GM12878 (cell line): ENCODE data around the gene SUCNR1. TPM values are rescaled to one million over a fixed set of nuclear protein-coding genes. Genes with fewer than 3 reads are reported as not detected.

Experiments
- ATAC-seq: fragments of 200-7000 bp; cut with Tn5 transposase; 3 replicates; pipeline ENCODE4 v1.9.1; 2020; ENCODE audit warnings: mild to moderate bottlenecking, moderate library complexity
- BruUV-seq: library from RNA; stranded (reverse); fragments of 400-500 nt; replicated peaks from 2 replicates; lab custom pipeline; 2021; lab: Mats Ljungman, UMichigan
- CTCF ChIA-PET: fragments of 300-600 bp; sonication (Branson Sonifier 250); formaldehyde crosslinking; extraction: SDS; loops from one replicate; lab custom pipeline; 2021; ENCODE audit warnings: inconsistent platforms; lab: Yijun Ruan, JAX
- POLR2A ChIA-PET: fragments of 350-600 bp; formaldehyde crosslinking; extraction: SDS; loops from one replicate; lab custom pipeline; 2021; ENCODE audit warnings: inconsistent platforms; lab: Charles Lee
- RAD21 ChIA-PET: fragments of 300-600 bp; sonication (Branson Sonifier 250); formaldehyde crosslinking; loops from one replicate; lab custom pipeline; 2023; ENCODE audit warnings: antibody characterized with exemption; ENCODE audit not compliant: unreplicated experiment; lab: Charles Lee
- SMC1A ChIA-PET: fragments of 300-600 bp; sonication (Branson Sonifier 250); formaldehyde crosslinking; loops from one replicate; lab custom pipeline; 2023; ENCODE audit not compliant: unreplicated experiment, uncharacterized antibody; lab: Charles Lee
- DNase-seq: peaks from one replicate; pipeline ENCODE4 v3.0.0-alpha.2; 2011; ENCODE audit warnings: low read depth, low spot score
- FAIRE-seq: peaks from 3 replicates; lab custom pipeline; 2011; peaks lifted over from hg19 to GRCh38; lab: Jason Lieb, UNC
- H2AFZ ChIP-seq: 2 replicates; pipeline ENCODE4 v1.6.0; 2011; ENCODE audit warnings: low read depth, low read length, control low read depth; ENCODE audit not compliant: control insufficient read depth
- H3K27ac ChIP-seq: 2 replicates; pipeline ENCODE4 v1.5.1; 2011; ENCODE audit warnings: control low read depth; ENCODE audit not compliant: control insufficient read depth, insufficient read depth
- H3K27me3 ChIP-seq, 2 experiments: replicated peaks in 1 of 2; 2 replicates each; pipeline versions ENCODE4 v1.6.0 to v1.6.1; 2011; ENCODE audit warnings: low read length in 1 of 2; ENCODE audit not compliant: control insufficient read depth in 2 of 2, insufficient read depth in 2 of 2
- H3K36me3 ChIP-seq, 2 experiments: 2 replicates each; pipeline ENCODE4 v1.5.1; 2011; ENCODE audit warnings: low read length in 1 of 2; ENCODE audit not compliant: control insufficient read depth in 2 of 2, insufficient read depth in 2 of 2
- H3K4me1 ChIP-seq: 2 replicates; pipeline ENCODE4 v1.6.1; 2011; ENCODE audit warnings: mild to moderate bottlenecking, low read length, moderate library complexity, mixed read lengths; ENCODE audit not compliant: control insufficient read depth, insufficient read depth
- H3K4me2 ChIP-seq: 2 replicates; pipeline ENCODE4 v1.6.0; 2011; ENCODE audit warnings: control low read depth; ENCODE audit not compliant: control insufficient read depth, insufficient read depth
- H3K4me3 ChIP-seq: fragments of 200-600 bp; sonication (generic); 2 replicates; pipeline ENCODE4 v1.5.1; 2016
- H3K79me2 ChIP-seq: 2 replicates; pipeline ENCODE4 v1.6.0; 2011; ENCODE audit warnings: low read length; ENCODE audit not compliant: control insufficient read depth, insufficient read depth
- H3K9ac ChIP-seq: 2 replicates; pipeline ENCODE4 v1.8.0; 2011; ENCODE audit warnings: low read length, control low read depth, mixed read lengths; ENCODE audit not compliant: control insufficient read depth, insufficient read depth
- H3K9me3 ChIP-seq: replicated peaks from 3 replicates; pipeline ENCODE4 v1.5.1; 2011; ENCODE audit warnings: mild to moderate bottlenecking, low read length; ENCODE audit not compliant: control insufficient read depth, insufficient read depth
- H4K20me1 ChIP-seq: 2 replicates; pipeline ENCODE4 v1.6.0; 2011; ENCODE audit not compliant: control insufficient read depth, insufficient read depth
- CREM ChIP-seq: IDR thresholded peaks from 2 replicates; pipeline ENCODE4 v1.6.1; 2014; ENCODE audit warnings: antibody characterized with exemption, low read depth
- EZH2 ChIP-seq: IDR thresholded peaks from 2 replicates; pipeline ENCODE4 v1.6.1; 2012; ENCODE audit warnings: low read depth, mild to moderate bottlenecking, control low read depth, inconsistent platforms, low read length, borderline replicate concordance; ENCODE audit not compliant: control insufficient read depth
- IKZF2 ChIP-seq, 2 experiments: fragments of 450-650 bp; IDR thresholded peaks; 2 replicates each; pipeline ENCODE4 v1.6.1; 2017; ENCODE audit warnings: mild to moderate bottlenecking in 2 of 2, moderate library complexity in 2 of 2
- KLF5 ChIP-seq: fragments of 450-650 bp; IDR thresholded peaks from 2 replicates; pipeline ENCODE4 v1.6.1; 2014; ENCODE audit warnings: mild to moderate bottlenecking; ENCODE audit not compliant: partially characterized antibody
- MEF2B ChIP-seq: fragments of 450-650 bp; IDR thresholded peaks from 2 replicates; pipeline ENCODE4 v1.6.1; 2018; ENCODE audit warnings: mild to moderate bottlenecking, moderate library complexity; ENCODE audit not compliant: partially characterized antibody, poor library complexity, severe bottlenecking
- NFXL1 ChIP-seq: fragments of 450-650 bp; IDR thresholded peaks from 2 replicates; pipeline ENCODE4 v1.6.1; 2017; ENCODE audit warnings: antibody characterized with exemption, mild to moderate bottlenecking, borderline replicate concordance
- NKRF ChIP-seq: fragments of 450-650 bp; conservative IDR thresholded peaks from 2 replicates; pipeline ENCODE4 v1.6.1; 2017; ENCODE audit warnings: mild to moderate bottlenecking, moderate library complexity
- POLR2AphosphoS5 ChIP-seq: IDR thresholded peaks from 2 replicates; pipeline ENCODE4 v1.6.1; 2011; ENCODE audit warnings: mild to moderate bottlenecking, low read length, inconsistent platforms
- REST ChIP-seq: IDR thresholded peaks from 2 replicates; pipeline ENCODE4 v1.6.1; 2012; ENCODE audit warnings: mild to moderate bottlenecking, low read depth, low read length
- SP1 ChIP-seq: IDR thresholded peaks from one replicate; pipeline ENCODE4 v1.6.1; 2011; ENCODE audit warnings: low read depth, low read length
- TCF12 ChIP-seq: IDR thresholded peaks from 2 replicates; pipeline ENCODE4 v1.6.1; 2011; ENCODE audit warnings: low read depth, mild to moderate bottlenecking, low read length
- YY1 ChIP-seq: IDR thresholded peaks from 2 replicates; pipeline ENCODE4 v1.6.1; 2011; ENCODE audit warnings: low read depth, mild to moderate bottlenecking, low read length
- WGBS: methylation state at CpG from one replicate; pipeline ENCODE4 v1.1.6; 2016; ENCODE audit warnings: low lambda C conversion rate; ENCODE audit not compliant: insufficient replicate concordance, insufficient coverage; ENCODE audit errors: missing lambda C conversion rate; 5-methylcytosine and 5-hydroxymethylcytosine counted together
- in situ Hi-C: fragments of 300-500 bp; cut with MboI; formaldehyde crosslinking; loops from 9 replicates; pipeline ENCODE4 v1.14.3; 2018; ENCODE audit warnings: mixed read lengths
- intact Hi-C: fragments of 100-400 bp; cut with micrococcal nuclease; formaldehyde crosslinking; loops from one replicate; pipeline ENCODE4 v1.14.2; 2022; ENCODE audit not compliant: unreplicated experiment
- polyA plus RNA-seq, 11 experiments: library from polyadenylated mRNA; depleted of rRNA in 4 of 11; unstranded in 6 of 11; stranded (reverse) in 5 of 11; fragments of >200 nt; fragmentation: Nextera tagmentation in 4 of 11; fragmentation: Illumina TruSeq in 1 of 11; extraction: Ambion mirVana in 4 of 11; extraction: Trizol in 1 of 11; gene quantifications; 1 replicate in 1 of 11; 2 replicates in 10 of 11; pipeline versions ENCODE4 v1.2.1 to v1.2.3, GENCODE V29; 2011 to 2016; ENCODE audit warnings: inconsistent platforms in 2 of 11, missing spikeins in 2 of 11, low read depth in 1 of 11
- total RNA-seq, 4 experiments: library from RNA; depleted of rRNA in 3 of 4; stranded (reverse); fragments of >200 nt in 3 of 4; fragmentation: Illumina TruSeq in 1 of 4; extraction: Trizol in 1 of 4; gene quantifications; 2 replicates each; pipeline versions ENCODE4 v1.2.1 to v1.2.3, GENCODE V29; 2013 to 2021
- TF ChIP-seq, protein P1 (sequence below): IDR thresholded peaks from 2 replicates; pipeline ENCODE4 v1.6.1; 2012; ENCODE audit warnings: improper control_type of control experiment, low read depth, low read length; ENCODE audit not compliant: insufficient replicate concordance

Gene SUCNR1
- total and polyA plus RNA-seq, 10 of the 15 experiments (the other 5 are each of a cell fraction or from before 2014, with no cell fraction given) = 0.03 to 0.12 (median 0.07) TPM; not detected in 4

DNA sequence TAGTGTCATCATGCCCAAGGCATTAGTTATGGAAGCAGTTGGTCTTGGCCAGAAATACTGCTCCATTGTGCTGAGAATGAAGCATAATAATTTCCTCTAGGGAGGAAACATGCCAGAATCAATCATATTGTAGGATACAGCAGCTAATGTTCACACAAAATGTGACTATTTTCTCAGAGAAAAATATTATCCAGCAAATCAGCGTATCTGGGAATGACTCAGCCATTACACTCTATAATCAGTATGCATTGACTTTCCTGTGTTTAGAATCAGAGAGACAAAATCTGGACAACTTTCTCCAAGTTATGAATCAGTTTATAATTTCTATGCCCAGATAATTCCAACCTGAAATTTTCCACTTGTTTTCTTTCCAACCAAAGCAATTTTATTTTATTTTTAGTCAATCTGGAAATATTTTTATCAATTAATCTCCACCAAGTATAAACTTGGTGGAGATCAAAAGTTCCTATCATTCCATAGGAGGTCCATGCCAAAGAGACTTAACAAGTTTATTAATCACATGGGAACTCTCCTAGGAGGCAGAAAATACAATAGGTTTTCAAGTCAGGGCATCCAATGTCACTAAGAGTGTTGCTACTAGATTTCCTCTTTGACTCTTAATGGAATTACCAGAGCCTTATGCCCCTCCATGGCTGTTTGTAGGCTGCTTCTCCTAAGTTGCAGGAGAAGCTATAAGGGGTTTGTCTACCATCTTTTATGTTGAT, 36.4 kb downstream of the SUCNR1 start:
- FAIRE-seq (no peak), DNase-seq (no peak), ATAC-seq (no peak)
- H3K9ac ChIP-seq = no peak overlapping the region
- no peaks in the 10 kb centered on the region for H3K4me1 ChIP-seq
- H3K79me2 ChIP-seq = no peaks in the 10 kb centered on the region
- no TSS peak for BruUV-seq
- no peaks in the 10 kb centered on the region for H4K20me1 ChIP-seq
- H2AFZ ChIP-seq = no peak overlapping the region
- ChIA-PET POLR2A (no interaction called here), SMC1A (no interaction called here), CTCF (interaction anchor here (2.0 kb wide), 1 partner anchor 71 kb away, joined by 6 read pairs; no protein-coding TSS in a partner anchor), RAD21 (no interaction called here)
- no peaks in the 10 kb centered on the region; a peak in 1 of 4 replicates for H3K27me3 ChIP-seq
- H3K4me2 ChIP-seq = no peak overlapping the region
- 0% methylated on average over 1 of the region's 1 CpG for WGBS
- no peak overlapping the region for H3K27ac ChIP-seq
- no peaks in the 10 kb centered on the region for H3K36me3 ChIP-seq
- H3K9me3 ChIP-seq = no peaks in the 10 kb centered on the region
- intact Hi-C loops = no loop called here
- H3K4me3 ChIP-seq = no peak overlapping the region
- in situ Hi-C loops = no loop called here
- TF ChIP-seq TCF12 (no peak), IKZF2 (IDR thresholded peaks at IDR 0.05) (no peak), POLR2AphosphoS5 (no peak), KLF5 (no peak), YY1 (no peak), REST (no peak), NFXL1 (no peak), CREM (no peak), NKRF (no peak), EZH2 (no peak), MEF2B (no peak), SP1 (no peak)
- TF ChIP-seq, protein P1, sequence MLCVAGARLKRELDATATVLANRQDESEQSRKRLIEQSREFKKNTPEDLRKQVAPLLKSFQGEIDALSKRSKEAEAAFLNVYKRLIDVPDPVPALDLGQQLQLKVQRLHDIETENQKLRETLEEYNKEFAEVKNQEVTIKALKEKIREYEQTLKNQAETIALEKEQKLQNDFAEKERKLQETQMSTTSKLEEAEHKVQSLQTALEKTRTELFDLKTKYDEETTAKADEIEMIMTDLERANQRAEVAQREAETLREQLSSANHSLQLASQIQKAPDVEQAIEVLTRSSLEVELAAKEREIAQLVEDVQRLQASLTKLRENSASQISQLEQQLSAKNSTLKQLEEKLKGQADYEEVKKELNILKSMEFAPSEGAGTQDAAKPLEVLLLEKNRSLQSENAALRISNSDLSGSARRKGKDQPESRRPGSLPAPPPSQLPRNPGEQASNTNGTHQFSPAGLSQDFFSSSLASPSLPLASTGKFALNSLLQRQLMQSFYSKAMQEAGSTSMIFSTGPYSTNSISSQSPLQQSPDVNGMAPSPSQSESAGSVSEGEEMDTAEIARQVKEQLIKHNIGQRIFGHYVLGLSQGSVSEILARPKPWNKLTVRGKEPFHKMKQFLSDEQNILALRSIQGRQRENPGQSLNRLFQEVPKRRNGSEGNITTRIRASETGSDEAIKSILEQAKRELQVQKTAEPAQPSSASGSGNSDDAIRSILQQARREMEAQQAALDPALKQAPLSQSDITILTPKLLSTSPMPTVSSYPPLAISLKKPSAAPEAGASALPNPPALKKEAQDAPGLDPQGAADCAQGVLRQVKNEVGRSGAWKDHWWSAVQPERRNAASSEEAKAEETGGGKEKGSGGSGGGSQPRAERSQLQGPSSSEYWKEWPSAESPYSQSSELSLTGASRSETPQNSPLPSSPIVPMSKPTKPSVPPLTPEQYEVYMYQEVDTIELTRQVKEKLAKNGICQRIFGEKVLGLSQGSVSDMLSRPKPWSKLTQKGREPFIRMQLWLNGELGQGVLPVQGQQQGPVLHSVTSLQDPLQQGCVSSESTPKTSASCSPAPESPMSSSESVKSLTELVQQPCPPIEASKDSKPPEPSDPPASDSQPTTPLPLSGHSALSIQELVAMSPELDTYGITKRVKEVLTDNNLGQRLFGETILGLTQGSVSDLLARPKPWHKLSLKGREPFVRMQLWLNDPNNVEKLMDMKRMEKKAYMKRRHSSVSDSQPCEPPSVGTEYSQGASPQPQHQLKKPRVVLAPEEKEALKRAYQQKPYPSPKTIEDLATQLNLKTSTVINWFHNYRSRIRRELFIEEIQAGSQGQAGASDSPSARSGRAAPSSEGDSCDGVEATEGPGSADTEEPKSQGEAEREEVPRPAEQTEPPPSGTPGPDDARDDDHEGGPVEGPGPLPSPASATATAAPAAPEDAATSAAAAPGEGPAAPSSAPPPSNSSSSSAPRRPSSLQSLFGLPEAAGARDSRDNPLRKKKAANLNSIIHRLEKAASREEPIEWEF = no peak
